ENCODE data around the gene LRP5.
A peak's percentile ranks its signal among the peaks of the same experiment; 100 is the strongest.

The LRP5 gene

DNA sequence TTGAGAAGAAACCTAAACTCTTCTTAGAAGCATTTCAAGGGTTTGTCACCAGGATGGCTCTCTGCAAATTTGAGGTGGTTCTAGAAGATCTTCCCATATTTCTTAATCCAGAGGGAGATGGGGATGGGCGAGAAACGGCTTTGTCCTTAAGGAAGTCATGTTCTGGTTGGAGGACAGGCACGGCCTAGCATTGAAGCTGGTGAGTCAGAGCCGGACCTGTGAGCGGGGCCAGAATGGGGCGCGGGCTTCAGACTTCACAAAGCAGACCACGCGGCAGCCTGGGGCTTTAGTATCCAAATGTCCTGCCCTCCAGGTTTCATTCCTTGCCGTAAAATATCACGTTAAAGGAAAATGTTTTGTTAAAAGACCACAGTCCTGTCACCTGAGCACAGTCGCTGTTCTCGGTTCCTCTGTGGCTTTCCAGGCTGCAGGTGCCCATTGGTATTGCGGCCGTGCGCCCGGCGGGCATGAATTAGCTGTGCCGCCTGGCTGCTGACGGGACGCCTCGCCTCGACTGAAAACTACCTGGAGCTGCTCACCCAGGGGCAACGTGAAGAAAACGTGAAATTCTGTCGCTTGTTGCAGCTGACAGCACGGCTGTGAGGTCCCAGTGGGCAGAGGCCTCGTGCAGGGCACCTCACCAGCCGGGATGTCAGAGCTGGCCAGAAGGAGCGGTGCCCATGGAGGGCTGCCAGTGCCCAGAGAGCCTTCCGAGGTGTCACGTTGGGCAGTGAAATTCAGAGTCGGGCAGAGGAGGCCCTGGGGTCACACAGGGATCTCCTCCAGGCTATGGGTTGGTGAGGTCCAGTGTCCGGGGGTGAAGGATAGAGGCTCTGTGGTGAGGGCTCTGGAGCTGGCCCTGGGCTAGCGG lies 59.0 kb downstream of the LRP5 start:
- DNase-seq (ENCODE audit: low spot score) = no peak

DNA sequence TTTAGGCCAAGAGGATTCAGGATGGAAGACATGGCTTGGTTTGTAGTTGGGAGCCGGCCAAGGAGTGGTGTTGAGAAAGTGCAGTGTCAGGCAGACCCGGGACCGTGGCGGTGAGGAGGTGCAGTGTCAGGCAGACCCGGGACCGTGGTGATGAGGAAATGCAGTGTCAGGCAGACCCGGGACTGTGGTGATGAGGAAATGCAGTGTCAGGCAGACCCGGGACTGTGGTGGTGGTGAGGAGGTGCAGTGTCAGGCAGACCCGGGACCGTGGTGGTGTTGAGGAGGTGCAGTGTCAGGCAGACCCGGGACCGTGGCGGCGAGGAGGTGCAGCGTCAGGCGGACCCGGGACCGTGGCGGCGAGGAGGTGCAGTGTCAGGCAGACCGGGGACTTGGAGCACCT lies 59.7 kb downstream of the LRP5 start:
- no peak for DNase-seq (ENCODE audit: low spot score)

DNA sequence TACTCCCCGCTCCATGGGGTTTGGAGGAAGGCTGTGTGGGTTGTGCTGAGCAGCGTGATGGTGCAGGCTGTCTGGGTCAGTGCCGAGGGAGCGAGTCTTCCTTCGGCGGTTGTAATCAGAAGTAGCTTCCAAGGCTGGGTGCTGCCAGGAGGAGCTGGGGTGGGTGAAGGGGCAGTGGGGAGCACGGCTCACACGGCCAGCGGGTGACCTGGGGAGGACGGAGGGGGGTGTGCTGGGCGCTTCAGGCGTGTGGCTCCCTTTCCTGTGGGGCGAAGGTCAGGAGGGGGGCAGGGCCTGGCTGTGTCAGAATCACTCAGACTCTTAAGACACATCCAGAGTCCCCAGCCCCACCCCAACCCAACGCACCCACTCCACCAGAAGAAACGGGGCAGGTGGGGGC lies 60.2 kb downstream of the LRP5 start:
- DNase-seq (ENCODE audit: low spot score) = no peak

DNA sequence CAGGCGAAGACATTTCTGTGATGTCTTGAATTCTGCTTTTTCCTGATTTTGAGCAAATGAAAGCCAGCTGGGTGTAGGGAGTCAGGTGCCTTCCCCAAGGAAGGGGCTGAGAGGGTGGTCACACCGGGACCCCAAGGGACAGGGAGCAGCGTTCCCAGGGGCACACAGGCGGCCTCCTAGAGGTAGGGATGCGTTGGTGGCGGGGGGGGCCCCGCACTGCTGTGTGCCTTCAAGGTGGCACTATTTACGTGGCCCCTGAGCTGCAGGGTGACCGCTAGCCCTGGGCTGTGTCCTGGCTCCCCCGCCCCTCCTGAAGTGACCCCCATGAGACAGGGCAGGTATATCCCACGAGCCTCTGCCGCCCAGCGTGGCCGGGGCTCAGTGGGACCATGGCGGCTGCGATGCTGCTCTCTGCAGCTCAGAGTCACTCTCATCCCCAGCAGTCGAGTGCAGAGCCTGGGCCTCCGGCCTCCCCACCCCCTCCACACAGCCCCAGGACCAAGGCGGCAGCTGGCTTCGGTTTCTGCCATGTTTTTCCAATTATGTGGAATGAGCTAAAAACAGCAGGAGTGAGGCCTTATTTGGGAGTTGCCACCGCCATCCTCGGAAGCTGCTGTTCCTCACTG lies 60.9 kb downstream of the LRP5 start:
- DNase-seq (ENCODE audit: low spot score) = no peak

DNA sequence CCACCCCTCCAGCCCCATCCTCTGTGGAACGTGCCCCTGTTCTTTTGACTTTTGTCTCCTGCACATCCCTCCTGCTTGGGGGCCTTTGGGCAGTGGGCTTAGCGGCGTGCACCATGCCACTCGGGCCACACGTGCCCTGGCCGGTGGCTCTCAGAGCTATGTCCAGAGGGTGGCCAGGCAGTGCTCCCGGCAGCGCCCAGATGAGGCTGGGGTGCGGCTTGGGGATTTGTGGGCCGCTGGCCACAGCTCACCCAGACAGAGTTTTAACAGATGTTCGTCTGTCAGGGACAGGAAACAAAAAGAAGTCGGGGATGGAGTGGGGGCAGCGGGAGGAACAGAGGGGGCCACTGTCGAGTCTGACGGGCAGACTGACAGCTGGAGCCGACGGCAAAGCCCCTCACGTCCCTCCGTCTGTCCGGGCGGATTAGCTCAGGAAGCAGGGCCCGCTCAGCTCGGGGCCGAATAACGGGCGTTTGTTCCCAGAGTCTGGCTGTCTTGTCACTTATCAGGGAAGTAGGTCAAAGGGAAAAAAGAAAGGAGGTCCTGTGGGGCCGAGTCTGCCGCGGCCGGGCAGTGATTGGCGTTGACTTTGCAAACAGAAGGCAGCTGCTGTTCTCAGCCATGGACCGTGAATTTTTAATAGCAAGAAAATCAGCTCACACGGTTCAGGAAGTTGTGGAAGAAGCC lies 61.6 kb downstream of the LRP5 start:
- no peak for DNase-seq (ENCODE audit: low spot score)

DNA sequence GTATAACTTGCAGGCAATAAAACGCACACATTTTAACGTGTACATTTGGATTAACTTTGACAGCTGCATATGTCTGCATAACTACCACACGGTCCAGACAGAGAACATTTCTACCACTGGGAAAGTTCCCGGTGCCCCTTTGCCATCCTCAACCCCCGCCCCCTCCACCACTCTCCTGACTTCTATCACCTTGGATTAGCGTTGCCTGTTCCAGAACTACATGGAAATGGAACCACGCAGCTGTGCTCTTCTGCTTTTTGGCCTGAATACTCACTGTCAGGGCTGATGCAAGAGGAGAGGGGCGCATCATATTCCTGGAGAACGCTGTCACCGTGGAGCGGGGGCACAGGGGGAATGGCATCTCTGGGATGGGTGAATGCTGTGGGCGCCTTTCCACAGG lies 62.1 kb downstream of the LRP5 start:
- DNase-seq (ENCODE audit: low spot score) = no peak

DNA sequence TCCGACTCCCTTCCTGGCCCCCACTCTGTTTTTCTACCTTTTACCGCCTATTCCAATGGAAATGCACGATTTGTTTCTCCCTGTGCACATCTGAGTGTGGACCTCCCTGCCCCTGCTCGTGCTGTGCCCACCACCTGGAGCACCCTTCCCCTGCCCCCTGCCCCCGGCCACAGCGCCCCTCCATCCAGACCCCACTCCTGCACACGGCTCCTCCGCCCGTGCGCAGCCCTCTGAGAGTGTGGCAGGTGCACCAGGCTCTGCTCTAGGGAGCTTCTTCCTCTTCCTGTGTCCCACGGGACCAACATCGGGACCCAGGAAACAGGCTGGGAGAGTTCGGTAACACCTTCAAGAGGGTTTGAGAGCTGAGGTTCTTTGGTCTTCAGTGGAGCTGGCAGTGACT lies 62.9 kb downstream of the LRP5 start:
- DNase-seq (ENCODE audit: low spot score) = no peak

DNA sequence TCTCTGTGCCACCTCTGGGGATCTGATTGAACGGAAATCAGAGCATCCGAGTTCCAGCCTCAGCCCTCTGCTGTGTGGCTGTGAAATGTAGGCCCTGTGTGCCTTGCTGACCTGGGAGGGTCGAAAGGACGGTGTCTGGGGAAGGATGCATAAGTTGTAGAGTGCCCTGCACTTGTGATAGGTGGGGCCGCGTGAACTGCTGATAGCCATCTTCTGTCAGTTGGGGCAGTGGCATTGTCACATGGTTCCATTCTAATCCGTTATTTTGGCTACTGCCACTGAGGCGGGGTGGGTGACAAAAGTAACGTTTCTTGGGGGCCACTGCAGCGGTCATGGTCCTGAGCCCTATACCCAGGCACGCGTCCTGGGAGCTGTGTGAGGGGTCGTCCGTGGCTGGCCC lies 63.4 kb downstream of the LRP5 start:
- DNase-seq (ENCODE audit: low spot score) = no peak

DNA sequence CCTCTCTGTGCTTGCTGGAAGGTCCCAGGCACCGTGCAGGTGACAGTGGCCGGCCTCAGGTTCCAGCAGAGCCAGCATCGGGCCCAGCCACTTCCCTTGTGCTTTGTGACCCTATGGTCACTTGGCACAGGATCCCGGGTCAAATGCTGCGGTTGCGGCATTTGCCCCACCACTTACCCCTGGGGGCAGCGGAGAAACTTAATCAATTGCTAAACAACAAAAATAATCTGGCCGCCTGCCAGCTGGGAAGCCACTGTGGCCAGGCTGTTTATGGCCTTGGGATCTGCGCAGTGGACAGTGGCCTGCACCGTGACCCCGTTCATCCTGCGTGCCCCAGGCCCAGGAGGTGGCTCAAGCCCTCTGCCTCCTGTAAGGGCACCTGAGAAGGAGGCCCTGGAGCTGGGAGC lies 65.0 kb downstream of the LRP5 start:
- no peak for DNase-seq (ENCODE audit: low spot score)

DNA sequence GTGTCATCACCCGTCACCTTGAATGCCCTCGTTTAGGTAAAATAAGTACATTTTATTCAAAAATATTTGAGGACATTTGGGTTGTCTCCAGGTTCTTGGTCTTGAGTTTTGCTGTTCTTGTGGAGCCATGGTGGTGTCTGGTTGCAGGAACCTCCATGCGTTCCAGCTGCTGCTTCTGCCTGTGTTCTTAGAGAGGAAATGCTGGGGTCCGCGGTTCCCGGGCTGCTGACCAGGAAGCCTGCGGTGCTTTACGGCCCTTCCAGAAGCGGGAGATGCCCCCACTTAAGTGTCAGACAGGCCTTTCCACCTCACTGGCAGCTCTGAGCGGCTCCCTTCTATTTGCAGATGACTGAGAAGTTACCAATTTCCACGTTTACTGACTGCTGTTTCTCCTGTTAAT lies 66.8 kb downstream of the LRP5 start:
- DNase-seq (ENCODE audit: low spot score) = no peak

DNA sequence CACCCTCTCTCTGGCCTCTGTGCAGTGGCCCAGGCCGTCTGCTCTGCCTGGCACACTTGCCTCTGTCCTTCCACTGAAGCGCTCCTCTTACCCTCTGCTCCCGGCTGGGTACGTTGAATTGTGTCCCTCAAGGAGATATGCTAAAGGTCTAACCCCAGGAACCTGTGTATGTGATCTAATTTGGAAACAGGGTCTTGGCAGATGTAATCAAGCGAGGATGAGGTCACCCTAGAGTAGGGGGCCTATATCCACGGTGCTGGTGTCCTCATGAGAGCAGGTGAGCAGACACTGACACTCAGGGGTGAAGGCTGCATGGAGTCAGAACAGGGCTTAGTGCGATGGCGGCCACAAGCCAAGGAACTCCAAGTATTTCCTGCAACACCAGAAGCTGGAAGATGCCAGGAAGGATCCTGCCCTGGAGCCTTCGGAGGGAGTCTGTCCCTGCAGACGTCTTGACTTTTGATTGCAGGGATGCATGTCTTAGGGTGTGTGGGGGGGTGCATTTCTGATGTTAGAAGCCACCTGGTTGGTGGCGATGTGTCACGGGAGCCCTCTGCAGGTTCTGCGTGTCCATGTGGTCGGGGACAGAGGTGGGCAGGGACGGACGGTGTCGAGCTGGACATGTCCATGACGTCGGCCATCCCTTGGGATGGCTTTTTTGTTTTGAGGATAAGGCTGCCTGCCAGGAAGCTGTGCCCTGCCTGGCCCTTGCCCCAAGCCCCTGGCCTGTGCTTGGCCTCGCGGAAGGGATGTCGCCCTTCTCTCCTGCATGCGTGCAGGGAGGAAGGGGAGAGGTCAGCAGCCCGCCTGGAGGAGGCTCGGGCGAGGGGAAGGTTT lies 68.6 kb downstream of the LRP5 start:
- no peak for DNase-seq (ENCODE audit: low spot score)

DNA sequence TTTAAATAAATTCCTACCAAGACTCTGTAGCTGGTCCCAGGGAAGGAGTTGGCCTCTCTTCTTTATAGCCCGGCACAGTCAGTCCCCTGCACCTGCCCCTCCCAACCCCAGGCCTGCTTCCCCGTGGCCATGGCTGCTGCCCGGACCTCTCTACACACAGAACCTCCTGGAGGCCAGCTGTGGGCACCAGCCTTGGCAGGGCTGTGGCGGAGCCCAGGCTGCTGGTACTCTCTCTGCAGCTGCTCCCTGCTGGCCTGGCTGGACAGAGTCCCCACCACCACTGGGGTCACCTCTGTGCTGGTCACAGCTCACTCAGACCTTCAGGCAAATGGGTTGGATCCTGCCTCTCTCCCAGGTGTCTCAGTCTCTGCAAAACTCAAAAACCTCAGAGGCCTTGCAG lies 69.3 kb downstream of the LRP5 start:
- DNase-seq (ENCODE audit: low spot score) = no peak

DNA sequence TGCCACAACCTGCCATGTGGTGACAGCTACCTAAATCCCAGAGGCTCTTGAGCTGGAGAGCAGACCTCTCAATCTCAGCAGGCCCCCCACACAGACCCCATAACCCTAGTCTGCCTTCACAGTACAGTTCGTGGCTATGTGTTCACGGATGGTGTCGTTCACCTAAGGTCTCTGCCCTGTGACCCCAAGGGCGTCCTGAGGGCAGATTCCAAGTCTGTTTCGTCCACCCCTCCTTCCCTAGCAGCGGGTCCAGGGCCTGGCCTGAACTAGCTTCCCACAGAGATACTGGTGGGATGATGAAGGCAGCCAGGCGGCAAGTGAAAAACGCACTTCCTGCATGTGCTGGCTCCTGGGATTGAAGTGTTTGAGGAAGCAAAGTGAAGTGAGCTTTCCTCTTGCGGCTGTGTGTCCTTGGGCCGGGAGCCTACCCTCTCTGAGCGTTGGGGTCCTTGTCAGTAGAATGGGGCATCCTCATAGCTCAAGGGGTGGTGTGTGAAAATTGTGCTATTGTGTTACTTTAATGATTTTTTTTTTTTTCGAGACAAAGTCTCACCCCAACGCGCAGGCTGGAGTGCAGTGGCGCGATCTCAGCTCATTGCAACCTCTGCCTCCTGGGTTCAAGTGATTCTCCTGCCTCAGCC lies 70.1 kb downstream of the LRP5 start:
- no peak for DNase-seq (ENCODE audit: low spot score)

DNA sequence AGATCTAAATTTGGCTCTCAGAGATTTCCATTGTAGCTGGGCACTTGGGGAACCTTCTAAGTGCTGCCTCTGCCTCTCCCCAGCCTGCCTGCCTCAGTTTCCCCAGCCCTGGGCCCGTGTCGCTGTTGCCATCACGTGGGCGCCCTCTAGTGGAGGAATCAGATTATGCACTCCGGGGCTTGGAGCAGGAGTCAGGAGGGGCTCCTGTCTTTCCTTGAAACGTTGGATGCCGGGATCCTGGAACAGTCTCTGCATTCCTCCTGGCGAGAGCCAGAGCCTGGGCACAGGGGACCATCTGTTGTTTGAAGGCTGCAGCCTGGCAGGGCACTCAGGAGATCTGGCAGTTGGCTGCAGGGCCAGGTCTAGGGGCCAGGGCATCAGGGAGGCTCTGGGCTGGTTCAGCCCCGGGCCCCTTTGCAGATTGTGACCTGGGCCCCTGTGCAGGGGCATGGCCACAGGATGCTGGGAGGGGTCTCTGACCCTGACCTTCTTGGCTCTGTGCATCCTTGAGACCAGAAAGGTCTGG lies 71.6 kb downstream of the LRP5 start:
- DNase-seq (ENCODE audit: low spot score) = peak; percentile 45

DNA sequence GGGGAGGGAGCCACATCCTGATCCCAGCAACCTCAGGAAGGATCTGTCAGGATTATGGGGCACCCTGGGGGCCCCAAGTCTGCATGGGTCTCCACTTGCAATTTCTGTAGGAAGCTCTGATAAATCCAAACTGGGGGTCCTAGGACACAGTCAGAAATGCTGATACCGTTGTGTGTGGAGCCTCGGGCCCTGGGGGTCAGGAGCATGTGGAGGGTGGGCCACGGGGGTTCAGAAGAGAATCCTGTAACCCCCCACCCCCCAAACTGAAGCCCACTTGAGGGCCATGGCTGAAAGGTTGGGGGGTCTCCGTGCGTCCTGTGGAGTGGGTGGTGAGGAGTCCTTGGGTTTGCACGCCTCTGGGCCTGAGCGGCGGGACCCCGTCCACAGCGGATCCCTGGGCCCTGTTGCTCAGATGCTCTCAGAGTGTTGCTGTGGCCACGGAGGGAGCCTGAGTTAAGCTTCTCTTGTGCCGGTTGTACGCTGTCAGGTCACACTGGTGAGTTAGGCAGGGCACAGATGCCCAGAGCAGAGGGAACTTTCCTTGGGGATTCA lies 72.2 kb downstream of the LRP5 start:
- no peak for DNase-seq (ENCODE audit: low spot score)

DNA sequence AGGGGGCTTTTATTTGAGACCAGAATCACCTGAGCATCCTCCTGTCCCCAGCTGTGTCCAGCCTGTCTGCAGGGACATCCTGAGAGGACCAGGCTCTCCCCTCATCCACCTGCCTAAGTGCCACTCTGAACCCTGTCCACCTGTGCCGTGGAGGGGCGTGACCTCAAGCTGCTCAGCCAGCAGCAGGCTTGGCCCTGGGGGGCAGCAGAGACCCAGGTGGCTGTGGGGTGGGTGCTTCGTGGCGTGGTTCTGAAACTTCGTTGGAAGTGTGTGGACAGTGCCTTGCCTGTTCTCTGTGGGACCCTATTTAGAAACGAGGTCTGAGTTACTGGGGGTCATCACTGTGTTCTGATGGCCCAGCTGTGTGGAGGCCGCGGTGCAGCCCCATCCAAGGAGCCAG lies 72.7 kb downstream of the LRP5 start:
- no peak for DNase-seq (ENCODE audit: low spot score)

DNA sequence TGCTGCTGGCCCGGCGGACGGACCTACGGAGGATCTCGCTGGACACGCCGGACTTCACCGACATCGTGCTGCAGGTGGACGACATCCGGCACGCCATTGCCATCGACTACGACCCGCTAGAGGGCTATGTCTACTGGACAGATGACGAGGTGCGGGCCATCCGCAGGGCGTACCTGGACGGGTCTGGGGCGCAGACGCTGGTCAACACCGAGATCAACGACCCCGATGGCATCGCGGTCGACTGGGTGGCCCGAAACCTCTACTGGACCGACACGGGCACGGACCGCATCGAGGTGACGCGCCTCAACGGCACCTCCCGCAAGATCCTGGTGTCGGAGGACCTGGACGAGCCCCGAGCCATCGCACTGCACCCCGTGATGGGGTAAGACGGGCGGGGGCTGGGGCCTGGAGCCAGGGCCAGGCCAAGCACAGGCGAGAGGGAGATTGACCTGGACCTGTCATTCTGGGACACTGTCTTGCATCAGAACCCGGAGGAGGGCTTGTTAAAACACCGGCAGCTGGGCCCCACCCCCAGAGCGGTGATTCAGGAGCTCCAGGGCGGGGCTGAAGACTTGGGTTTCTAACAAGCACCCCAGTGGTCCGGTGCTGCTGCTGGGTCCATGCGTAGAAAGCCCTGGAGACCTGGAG lies 74.1 kb downstream of the LRP5 start:
- no peak for DNase-seq (ENCODE audit: low spot score)

DNA sequence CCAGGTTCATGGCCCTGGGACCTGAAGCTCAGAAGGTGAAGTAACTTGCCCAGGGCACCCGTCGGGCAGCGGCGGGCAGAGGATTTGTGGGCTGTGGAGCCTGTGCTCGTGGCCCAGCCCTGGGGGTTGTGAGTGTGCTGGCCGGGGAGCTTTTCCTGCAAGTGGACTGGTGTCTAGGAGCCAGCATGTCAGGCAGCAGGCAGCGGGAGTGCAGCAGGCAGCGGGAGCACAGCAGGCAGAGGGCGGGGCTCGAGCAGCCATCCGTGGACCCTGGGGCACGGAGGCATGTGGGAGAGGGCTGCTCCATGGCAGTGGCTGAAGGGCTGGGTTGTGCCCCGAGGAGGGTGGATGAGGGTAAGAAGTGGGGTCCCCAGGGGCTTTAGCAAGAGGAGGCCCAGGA lies 75.4 kb downstream of the LRP5 start:
- no peak for DNase-seq (ENCODE audit: low spot score)

DNA sequence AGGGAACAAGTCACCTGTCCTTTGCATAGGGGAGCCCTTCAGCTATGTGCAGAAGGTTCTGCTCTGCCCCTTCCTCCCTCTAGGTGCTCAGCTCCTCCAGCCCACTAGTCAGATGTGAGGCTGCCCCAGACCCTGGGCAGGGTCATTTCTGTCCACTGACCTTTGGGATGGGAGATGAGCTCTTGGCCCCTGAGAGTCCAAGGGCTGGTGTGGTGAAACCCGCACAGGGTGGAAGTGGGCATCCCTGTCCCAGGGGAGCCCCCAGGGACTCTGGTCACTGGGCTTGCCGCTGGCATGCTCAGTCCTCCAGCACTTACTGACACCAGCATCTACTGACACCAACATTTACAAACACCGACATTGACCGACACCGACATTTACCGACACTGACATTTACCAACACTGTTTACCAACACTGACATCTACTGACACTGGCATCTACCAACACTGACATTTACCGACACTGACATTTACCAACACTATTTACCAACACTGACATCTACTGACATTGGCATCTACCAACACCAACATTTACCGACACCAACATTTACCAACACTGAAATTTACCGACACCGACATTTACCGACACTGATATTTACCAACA lies 76.3 kb downstream of the LRP5 start:
- DNase-seq (ENCODE audit: low spot score) = no peak

DNA sequence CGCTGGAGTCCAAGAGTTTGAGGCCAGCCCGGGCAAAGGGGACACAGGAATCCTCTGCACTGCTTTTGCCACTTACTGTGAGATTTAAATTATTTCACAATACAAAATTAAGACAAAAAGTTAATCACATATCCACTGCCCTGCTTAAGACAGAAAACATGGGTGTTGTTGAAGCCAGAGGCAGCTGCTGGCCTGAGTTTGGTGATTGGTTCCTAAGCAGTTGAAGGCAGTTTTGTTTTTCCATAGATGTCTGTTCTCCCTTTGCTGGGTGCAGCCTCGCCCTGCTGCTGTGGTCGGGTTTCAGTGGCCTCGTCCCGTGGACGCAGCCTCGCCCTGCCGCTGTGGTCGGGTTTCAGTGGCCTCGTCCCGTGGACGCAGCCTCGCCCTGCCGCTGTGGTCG lies 77.9 kb downstream of the LRP5 start:
- DNase-seq (ENCODE audit: low spot score) = no peak

All from CD4-positive, alpha-beta T cell treated with Interleukin-15 for 4 hours (primary cell).